LNCaP clone FGC (cell line): ENCODE measurements around the gene SETDB1.
"Not testable (repeated sequence)": the region's sequence is repeated elsewhere in the genome, so short reads cannot be mapped to it uniquely, and the experiment has no call there.

Experiments used
- DNase-seq: peaks from one replicate; pipeline ENCODE4 v3.0.0-alpha.2; 2011; ENCODE audit warnings: low read depth
- H3K4me3 ChIP-seq: 2 replicates; pipeline ENCODE4 v1.5.1; 2011; ENCODE audit warnings: mild to moderate bottlenecking, low read depth, low read length, control low read depth
- CTCF ChIP-seq: IDR thresholded peaks from 2 replicates; pipeline ENCODE4 v1.5.1; 2012; ENCODE audit warnings: mild to moderate bottlenecking; ENCODE audit not compliant: control insufficient read depth, insufficient read depth; ENCODE audit errors: extremely low read depth

The SETDB1 gene

GRCh38 chr1:150893336-150893913, 32.7 kb upstream of the SETDB1 start:
- no peak for TF ChIP-seq CTCF
- H3K4me3 ChIP-seq = no peak overlapping the region
- no peak for DNase-seq

- H3K4me3 ChIP-seq = no peak overlapping the region
- no peak for TF ChIP-seq CTCF
- no peak for DNase-seq
Measured at GRCh38 chr1:150895618-150896017, 30.5 kb upstream of the SETDB1 start.

GRCh38 chr1:150899795-150900194, 26.4 kb upstream of the SETDB1 start:
- H3K4me3 ChIP-seq, DNase-seq: not testable (repeated sequence)

GRCh38 chr1:150902346-150902745, 23.8 kb upstream of the SETDB1 start:
- DNase-seq = no peak
- no peak for TF ChIP-seq CTCF
- H3K4me3 ChIP-seq = no peak overlapping the region

GRCh38 chr1:150902751-150903150, 23.4 kb upstream of the SETDB1 start:
- TF ChIP-seq CTCF = no peak
- no peak overlapping the region for H3K4me3 ChIP-seq
- no peak for DNase-seq

- no peak for DNase-seq
- no peak for TF ChIP-seq CTCF
Measured at GRCh38 chr1:150905301-150905700, 20.9 kb upstream of the SETDB1 start.

GRCh38 chr1:150906329-150906728, 19.8 kb upstream of the SETDB1 start:
- no peak for TF ChIP-seq CTCF
- no peak overlapping the region for H3K4me3 ChIP-seq
- DNase-seq = peak; percentile 81

More at GRCh38 chr1:150905301-150905700, 20.9 kb upstream of the SETDB1 start:
- no peak overlapping the region for H3K4me3 ChIP-seq
